Spleen (tissue), 11 donors: ENCODE data around the gene GTF2H4. TPM values are rescaled to one million over a fixed set of nuclear protein-coding genes. Genes with fewer than 3 reads are reported as not detected.
"Not testable (repeated sequence)": the region's sequence is repeated elsewhere in the genome, so short reads cannot be mapped to it uniquely, and the experiment has no call there.

ENCODE experiments used
- DNase-seq: peaks from one replicate; pipeline ENCODE4 v3.0.0-alpha.2; 2020
- H3K27ac ChIP-seq, 8 donors: fragments of 200-600 bp; sonication (generic) in 7 of 8; 1 replicate in 4 of 8; 2 replicates in 4 of 8; pipeline versions ENCODE4 v1.5.0 to v1.8.0; 2016 to 2021; ENCODE audit warnings: inconsistent platforms in 4 of 8, mild to moderate bottlenecking in 4 of 8, moderate library complexity in 1 of 8
- H3K27me3 ChIP-seq, 7 donors: fragments of 200-600 bp; sonication (generic) in 6 of 7; replicated peaks in 1 of 7; 1 replicate in 4 of 7; 2 replicates in 3 of 7; pipeline versions ENCODE4 v1.5.0 to v1.8.0; 2016 to 2021; ENCODE audit warnings: inconsistent platforms in 3 of 7, mild to moderate bottlenecking in 1 of 7
- H3K36me3 ChIP-seq, 6 donors: fragments of 200-600 bp; sonication (generic) in 5 of 6; 1 replicate in 4 of 6; 2 replicates in 2 of 6; pipeline versions ENCODE4 v1.5.0 to v1.8.0; 2016 to 2021; ENCODE audit warnings: inconsistent platforms in 2 of 6
- H3K4me1 ChIP-seq, 6 donors: fragments of 200-600 bp; sonication (generic) in 5 of 6; 1 replicate in 3 of 6; 2 replicates in 3 of 6; pipeline versions ENCODE4 v1.5.0 to v1.8.0; 2016 to 2021; ENCODE audit warnings: inconsistent platforms in 3 of 6
- H3K4me3 ChIP-seq, 8 donors: fragments of 200-600 bp; sonication (generic) in 7 of 8; 1 replicate in 4 of 8; 2 replicates in 4 of 8; pipeline versions ENCODE4 v1.5.0 to v1.8.0; 2016 to 2021; ENCODE audit warnings: inconsistent platforms in 4 of 8, mild to moderate bottlenecking in 4 of 8, moderate library complexity in 2 of 8
- H3K9me3 ChIP-seq, 8 donors: fragments of 200-600 bp; sonication (generic) in 7 of 8; 1 replicate in 4 of 8; 2 replicates in 4 of 8; pipeline versions ENCODE4 v1.5.0 to v1.8.0; 2016 to 2021; ENCODE audit warnings: inconsistent platforms in 4 of 8
- POLR2A ChIP-seq, 3 donors: fragments of 450-650 bp; IDR thresholded peaks; one replicate each; pipeline ENCODE4 v1.5.1; 2017; ENCODE audit warnings: antibody characterized with exemption in 3 of 3, mild to moderate bottlenecking in 1 of 3
- POLR2AphosphoS5 ChIP-seq, 3 donors: sonication (generic); formaldehyde crosslinking; IDR thresholded peaks; one replicate each; pipeline ENCODE4 v1.5.1; 2017; ENCODE audit warnings: antibody characterized with exemption in 3 of 3
- WGBS, 5 donors: extraction: QIAGEN DNeasy Blood & Tissue Kit in 3 of 5; methylation state at CpG; one replicate each; pipeline versions ENCODE4 v1.1.5 to v1.1.7; 2013 to 2018; 5-methylcytosine and 5-hydroxymethylcytosine counted together
- intact Hi-C: fragments of 100-400 bp; cut with DNase I; formaldehyde crosslinking; loops from one replicate; pipeline ENCODE4 v1.15.0; 2023; ENCODE audit warnings: low total_unique reads
- polyA plus RNA-seq, 3 donors: library from polyadenylated mRNA; stranded (reverse); fragments of 200-250 nt; gene quantifications; one replicate each; pipeline ENCODE4 v1.2.1, GENCODE V29; 2013
- total RNA-seq, 7 donors: library from RNA; depleted of rRNA in 3 of 7; stranded (reverse); fragments of >200 nt in 3 of 7; fragmentation: NEBNext Ultra II Directional in 4 of 7; extraction: Animal tissue kit (Norgen Biotek cat#: 25700) in 4 of 7; gene quantifications; one replicate each; pipeline versions ENCODE4 v1.1.0 to v1.2.1, GENCODE V29; 2016 to 2021
- TF ChIP-seq, protein P1 (sequence below), 11 experiments: fragments of 200-600 bp in 7 of 11; fragments of 450-650 bp in 4 of 11; sonication (generic) in 4 of 11; IDR thresholded peaks in 8 of 11; conservative IDR thresholded peaks in 3 of 11; 1 replicate in 7 of 11; 2 replicates in 4 of 11; pipeline versions ENCODE4 v1.4.0 to v1.8.0; 2016 to 2021; ENCODE audit warnings: antibody characterized with exemption in 11 of 11, inconsistent platforms in 4 of 11, mild to moderate bottlenecking in 1 of 11
- donor health status: healthy with polysubstance abuse.
- donor health status: DM: no; HTN: no; CAD: no; lungs with moderate emphysema.
- donor health status: DM: no; HTN: no; CAD: no.
- donor health status: Bipolar disorder and iron deficiency.
- donor health status: healthy.
- donor health status: DM: no; HTN: no; CAD: no.
- donor health status: DM: yes; HTN: yes; CAD: no.

The GTF2H4 gene
- total and polyA plus RNA-seq, 10 donors: 20.6 to 49.7 (median 29.3) TPM

DNA sequence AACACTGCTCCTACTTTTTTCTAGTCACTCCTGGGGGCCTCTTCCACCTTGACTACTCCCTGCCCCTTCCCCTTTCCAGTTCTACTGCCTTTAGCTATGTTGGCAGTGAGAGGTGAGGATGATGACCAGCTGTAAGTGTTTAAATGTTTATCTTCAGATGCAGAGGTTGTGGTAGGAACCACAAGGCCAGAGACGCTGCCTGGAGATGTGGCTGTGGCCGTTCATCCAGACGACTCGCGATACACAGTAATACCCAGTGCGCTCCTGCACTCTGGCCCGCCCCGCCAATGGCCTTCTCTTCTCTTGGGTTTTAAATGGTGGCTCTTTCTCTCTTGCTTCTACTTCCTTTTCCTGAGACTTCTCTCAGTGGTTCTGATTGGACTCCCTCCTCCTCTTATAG is 10.7 kb downstream of the GTF2H4 start:
- Histone ChIP-seq H3K9me3 (no peaks in the 10 kb centered on the region), H3K4me1 (peaks cover 13 to 34% (median 22%) of the 10 kb centered on the region in 6 donors), H3K27me3 (no peaks in the 10 kb centered on the region), H3K36me3 (peaks cover 3 to 75% (median 64%) of the 10 kb centered on the region in 6 donors), H3K4me3 (no peak overlapping the region), H3K27ac (no peak overlapping the region)
- TF ChIP-seq, protein P1, sequence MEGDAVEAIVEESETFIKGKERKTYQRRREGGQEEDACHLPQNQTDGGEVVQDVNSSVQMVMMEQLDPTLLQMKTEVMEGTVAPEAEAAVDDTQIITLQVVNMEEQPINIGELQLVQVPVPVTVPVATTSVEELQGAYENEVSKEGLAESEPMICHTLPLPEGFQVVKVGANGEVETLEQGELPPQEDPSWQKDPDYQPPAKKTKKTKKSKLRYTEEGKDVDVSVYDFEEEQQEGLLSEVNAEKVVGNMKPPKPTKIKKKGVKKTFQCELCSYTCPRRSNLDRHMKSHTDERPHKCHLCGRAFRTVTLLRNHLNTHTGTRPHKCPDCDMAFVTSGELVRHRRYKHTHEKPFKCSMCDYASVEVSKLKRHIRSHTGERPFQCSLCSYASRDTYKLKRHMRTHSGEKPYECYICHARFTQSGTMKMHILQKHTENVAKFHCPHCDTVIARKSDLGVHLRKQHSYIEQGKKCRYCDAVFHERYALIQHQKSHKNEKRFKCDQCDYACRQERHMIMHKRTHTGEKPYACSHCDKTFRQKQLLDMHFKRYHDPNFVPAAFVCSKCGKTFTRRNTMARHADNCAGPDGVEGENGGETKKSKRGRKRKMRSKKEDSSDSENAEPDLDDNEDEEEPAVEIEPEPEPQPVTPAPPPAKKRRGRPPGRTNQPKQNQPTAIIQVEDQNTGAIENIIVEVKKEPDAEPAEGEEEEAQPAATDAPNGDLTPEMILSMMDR (IDR thresholded peaks at IDR 0.05 in 8 of 11, conservative IDR thresholded peaks at IDR 0.05 in 3 of 11): no peak
- TF ChIP-seq POLR2AphosphoS5 (IDR thresholded peaks at IDR 0.05): no peak
- no peak for TF ChIP-seq POLR2A (IDR thresholded peaks at IDR 0.05)
- intact Hi-C loops: loop anchor here (5.0 kb wide), 1 partner anchor 144 kb away; no protein-coding TSS in a partner anchor
- WGBS, 5 donors: 82 to 94% (median 87%) methylated on average over 8 of the region's 8 CpGs
- DNase-seq: no peak

DNA sequence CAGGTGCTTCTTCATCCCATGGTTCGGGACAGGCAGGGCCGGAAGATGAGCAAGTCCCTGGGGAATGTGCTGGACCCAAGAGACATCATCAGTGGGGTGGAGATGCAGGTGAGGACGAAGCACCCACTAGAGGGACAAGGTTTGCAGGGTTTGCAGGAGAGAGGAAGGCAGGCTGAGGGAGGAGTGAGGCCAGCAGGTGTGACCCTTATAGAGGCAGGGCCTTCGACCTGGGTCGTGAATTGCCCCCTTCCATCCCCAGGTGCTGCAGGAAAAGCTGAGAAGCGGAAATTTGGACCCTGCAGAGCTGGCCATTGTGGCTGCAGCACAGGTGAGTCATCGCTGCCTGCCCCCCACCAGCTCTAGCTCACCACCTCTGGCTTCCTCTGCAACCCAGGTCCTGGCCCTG is 14.4 kb downstream of the GTF2H4 start:
- 84 to 91% (median 91%) methylated on average over 6 to 7 of the region's 7 CpGs for WGBS, 5 donors
- Histone ChIP-seq H3K27ac (no peak overlapping the region), H3K4me3 (no peak overlapping the region), H3K27me3 (no peaks in the 10 kb centered on the region), H3K4me1 (peaks cover 0 to 2% (median 0%) of the 10 kb centered on the region in 6 donors), H3K36me3 (peaks cover 3 to 100% (median 88%) of the 10 kb centered on the region in 6 donors), H3K9me3 (no peaks in the 10 kb centered on the region)
- intact Hi-C loops: no loop called here
- no peak for DNase-seq
- TF ChIP-seq POLR2A (IDR thresholded peaks at IDR 0.05) (no peak), POLR2AphosphoS5 (IDR thresholded peaks at IDR 0.05) (no peak)
- TF ChIP-seq, protein P1 (IDR thresholded peaks at IDR 0.05 in 8 of 11, conservative IDR thresholded peaks at IDR 0.05 in 3 of 11): no peak

DNA sequence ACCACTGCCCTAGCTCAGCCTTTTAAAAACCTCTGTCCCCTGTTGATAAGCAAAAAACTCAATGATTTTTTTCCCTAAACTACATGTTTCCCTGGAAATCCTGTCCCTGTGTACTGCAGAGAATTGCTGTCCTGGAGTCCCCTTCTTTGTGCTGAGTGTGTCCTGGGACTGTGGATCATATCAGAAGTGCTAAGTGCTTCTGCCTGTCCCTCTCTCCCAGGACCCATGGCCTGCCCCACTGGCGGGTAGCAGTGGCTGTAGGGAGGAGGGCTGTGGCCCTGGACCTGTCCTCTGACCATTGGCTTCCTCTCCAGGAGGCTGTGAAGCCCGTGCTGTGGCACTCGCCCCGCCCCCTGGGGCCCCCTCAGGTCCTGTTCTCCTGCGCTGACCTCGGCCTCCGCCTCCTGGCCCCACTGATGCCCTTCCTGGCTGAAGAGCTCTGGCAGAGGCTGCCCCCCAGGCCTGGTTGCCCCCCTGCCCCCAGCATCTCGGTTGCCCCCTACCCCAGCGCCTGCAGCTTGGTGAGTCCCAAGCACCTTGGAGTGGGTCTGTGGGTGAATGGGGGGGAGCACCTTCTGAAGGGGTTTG is 16.1 kb downstream of the GTF2H4 start:
- Histone ChIP-seq H3K9me3 (peaks cover 0 to 11% (median 9%) of the 10 kb centered on the region in 8 donors), H3K36me3 (peaks cover 3 to 87% (median 72%) of the 10 kb centered on the region in 6 donors)
- H3K4me1 ChIP-seq, DNase-seq, H3K27me3 ChIP-seq, H3K4me3 ChIP-seq, intact Hi-C loops, H3K27ac ChIP-seq: not testable (repeated sequence)
- 83 to 93% (median 85%) methylated on average over 9 of the region's 9 CpGs for WGBS, 5 donors

DNA sequence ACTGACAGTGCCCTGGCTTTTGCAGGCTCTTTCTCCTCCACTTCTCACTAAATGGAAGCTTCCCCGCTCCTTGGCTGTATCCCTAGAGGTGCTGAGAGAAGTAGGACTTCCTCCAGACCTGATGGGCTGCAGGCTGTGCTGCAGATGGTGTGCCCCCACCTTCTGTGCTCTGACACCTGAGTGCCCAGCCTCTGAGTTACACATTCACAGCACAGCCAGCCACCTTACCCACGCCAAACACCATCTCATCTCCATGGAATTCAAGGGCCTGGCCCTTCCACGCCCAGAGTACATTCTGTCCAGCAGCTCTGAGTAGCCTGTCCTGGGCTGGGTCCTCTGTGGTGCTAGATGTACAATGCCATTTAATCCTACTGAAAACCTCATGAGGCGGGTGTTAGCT is 18.6 kb downstream of the GTF2H4 start:
- DNase-seq: no peak
- H3K4me3 ChIP-seq: no peak overlapping the region
- intact Hi-C loops: no loop called here
- H3K4me1 ChIP-seq: no peaks in the 10 kb centered on the region
- H3K27ac ChIP-seq: no peak overlapping the region
- H3K27me3 ChIP-seq: no peaks in the 10 kb centered on the region
- TF ChIP-seq POLR2A (IDR thresholded peaks at IDR 0.05) (no peak), POLR2AphosphoS5 (IDR thresholded peaks at IDR 0.05) (no peak)
- TF ChIP-seq, protein P1 (IDR thresholded peaks at IDR 0.05 in 8 of 11, conservative IDR thresholded peaks at IDR 0.05 in 3 of 11): no peak
- peaks cover 0 to 13% (median 9%) of the 10 kb centered on the region in 8 donors for H3K9me3 ChIP-seq
- WGBS, 5 donors: 92 to 97% (median 95%) methylated on average over 4 of the region's 4 CpGs
- H3K36me3 ChIP-seq: peaks cover 0 to 62% (median 47%) of the 10 kb centered on the region in 6 donors

DNA sequence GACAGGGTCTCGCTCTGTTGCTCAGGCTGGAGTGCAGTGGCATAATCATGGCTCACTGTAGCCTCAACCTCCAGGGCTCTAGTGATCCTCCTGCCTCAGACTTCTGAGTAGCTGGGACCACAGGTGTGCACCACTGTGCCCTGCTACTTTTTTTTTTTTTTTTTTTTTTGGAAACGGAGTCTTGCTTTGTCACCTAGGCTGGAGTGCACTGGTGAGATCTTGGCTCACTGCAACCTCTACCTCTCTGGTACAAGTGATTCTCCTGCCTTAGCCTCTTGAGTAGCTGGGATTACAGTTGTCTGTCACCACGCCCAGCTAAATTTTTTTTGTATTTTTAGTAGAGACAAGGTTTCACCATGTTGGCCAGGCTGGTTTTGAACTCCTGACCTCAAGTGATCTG is 19.1 kb downstream of the GTF2H4 start:
- intact Hi-C loops: not testable (repeated sequence)
- 94 to 100% (median 95%) methylated on average over 3 of the region's 3 CpGs for WGBS, 5 donors

More for the DNA sequence above, 19.1 kb downstream of the GTF2H4 start:
- H3K4me1 ChIP-seq, DNase-seq, H3K27ac ChIP-seq, H3K4me3 ChIP-seq, H3K27me3 ChIP-seq: not testable (repeated sequence)
- Histone ChIP-seq H3K36me3 (peaks cover 0 to 57% (median 44%) of the 10 kb centered on the region in 6 donors), H3K9me3 (peaks cover 0 to 13% (median 9%) of the 10 kb centered on the region in 8 donors)
